ENCODE data around the gene CCDC73. TPM values are rescaled to one million over a fixed set of nuclear protein-coding genes. Genes with fewer than 3 reads are reported as not detected.

Gene CCDC73
- total and polyA plus RNA-seq, 4 donors: 0.02 to 0.50 (median 0.33) TPM

GRCh38 chr11:32830796-32831195 is 36.3 kb upstream of the CCDC73 start (continued):
- no peak for TF ChIP-seq CTCF (IDR thresholded peaks at IDR 0.05; ENCODE audit: low read depth, low read length, missing input control)
- no peak for TF ChIP-seq HNF4A (conservative IDR thresholded peaks at IDR 0.05)

- peak; percentile 49 for DNase-seq (ENCODE audit: low spot score)
- TF ChIP-seq JUND (IDR thresholded peaks at IDR 0.05) (peak in 1 of 2 donors; percentile 42), TAF1 (conservative IDR thresholded peaks at IDR 0.05) (peak; percentile 17), SP1 (IDR thresholded peaks at IDR 0.05) (peak; percentile 58), RAD21 (IDR thresholded peaks at IDR 0.05) (peak; percentile 9 to 17), NR2F2 (IDR thresholded peaks at IDR 0.05) (no peak), HNF4G (IDR thresholded peaks at IDR 0.05) (peak; percentile 58), FOXA1 (IDR thresholded peaks at IDR 0.05) (peak; percentile 55), FOXA2 (IDR thresholded peaks at IDR 0.05) (peak; percentile 42), YY1 (IDR thresholded peaks at IDR 0.05) (peak; percentile 62), HNF4A (conservative IDR thresholded peaks at IDR 0.05) (peak; percentile 84 to 90), GABPA (IDR thresholded peaks at IDR 0.05 in 1 of 2, conservative IDR thresholded peaks at IDR 0.05 in 1 of 2) (no peak), EGR1 (IDR thresholded peaks at IDR 0.05; ENCODE audit: low read depth in 2 of 2) (peak in 1 of 2 donors; percentile 44), RXRA (IDR thresholded peaks at IDR 0.05) (peak; percentile 53 to 70)
- TF ChIP-seq, protein P1, sequence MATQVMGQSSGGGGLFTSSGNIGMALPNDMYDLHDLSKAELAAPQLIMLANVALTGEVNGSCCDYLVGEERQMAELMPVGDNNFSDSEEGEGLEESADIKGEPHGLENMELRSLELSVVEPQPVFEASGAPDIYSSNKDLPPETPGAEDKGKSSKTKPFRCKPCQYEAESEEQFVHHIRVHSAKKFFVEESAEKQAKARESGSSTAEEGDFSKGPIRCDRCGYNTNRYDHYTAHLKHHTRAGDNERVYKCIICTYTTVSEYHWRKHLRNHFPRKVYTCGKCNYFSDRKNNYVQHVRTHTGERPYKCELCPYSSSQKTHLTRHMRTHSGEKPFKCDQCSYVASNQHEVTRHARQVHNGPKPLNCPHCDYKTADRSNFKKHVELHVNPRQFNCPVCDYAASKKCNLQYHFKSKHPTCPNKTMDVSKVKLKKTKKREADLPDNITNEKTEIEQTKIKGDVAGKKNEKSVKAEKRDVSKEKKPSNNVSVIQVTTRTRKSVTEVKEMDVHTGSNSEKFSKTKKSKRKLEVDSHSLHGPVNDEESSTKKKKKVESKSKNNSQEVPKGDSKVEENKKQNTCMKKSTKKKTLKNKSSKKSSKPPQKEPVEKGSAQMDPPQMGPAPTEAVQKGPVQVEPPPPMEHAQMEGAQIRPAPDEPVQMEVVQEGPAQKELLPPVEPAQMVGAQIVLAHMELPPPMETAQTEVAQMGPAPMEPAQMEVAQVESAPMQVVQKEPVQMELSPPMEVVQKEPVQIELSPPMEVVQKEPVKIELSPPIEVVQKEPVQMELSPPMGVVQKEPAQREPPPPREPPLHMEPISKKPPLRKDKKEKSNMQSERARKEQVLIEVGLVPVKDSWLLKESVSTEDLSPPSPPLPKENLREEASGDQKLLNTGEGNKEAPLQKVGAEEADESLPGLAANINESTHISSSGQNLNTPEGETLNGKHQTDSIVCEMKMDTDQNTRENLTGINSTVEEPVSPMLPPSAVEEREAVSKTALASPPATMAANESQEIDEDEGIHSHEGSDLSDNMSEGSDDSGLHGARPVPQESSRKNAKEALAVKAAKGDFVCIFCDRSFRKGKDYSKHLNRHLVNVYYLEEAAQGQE (IDR thresholded peaks at IDR 0.05): peak; percentile 44
- TF ChIP-seq, protein P2, sequence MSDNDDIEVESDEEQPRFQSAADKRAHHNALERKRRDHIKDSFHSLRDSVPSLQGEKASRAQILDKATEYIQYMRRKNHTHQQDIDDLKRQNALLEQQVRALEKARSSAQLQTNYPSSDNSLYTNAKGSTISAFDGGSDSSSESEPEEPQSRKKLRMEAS (IDR thresholded peaks at IDR 0.05): peak; percentile 69
- TF ChIP-seq, protein P3, sequence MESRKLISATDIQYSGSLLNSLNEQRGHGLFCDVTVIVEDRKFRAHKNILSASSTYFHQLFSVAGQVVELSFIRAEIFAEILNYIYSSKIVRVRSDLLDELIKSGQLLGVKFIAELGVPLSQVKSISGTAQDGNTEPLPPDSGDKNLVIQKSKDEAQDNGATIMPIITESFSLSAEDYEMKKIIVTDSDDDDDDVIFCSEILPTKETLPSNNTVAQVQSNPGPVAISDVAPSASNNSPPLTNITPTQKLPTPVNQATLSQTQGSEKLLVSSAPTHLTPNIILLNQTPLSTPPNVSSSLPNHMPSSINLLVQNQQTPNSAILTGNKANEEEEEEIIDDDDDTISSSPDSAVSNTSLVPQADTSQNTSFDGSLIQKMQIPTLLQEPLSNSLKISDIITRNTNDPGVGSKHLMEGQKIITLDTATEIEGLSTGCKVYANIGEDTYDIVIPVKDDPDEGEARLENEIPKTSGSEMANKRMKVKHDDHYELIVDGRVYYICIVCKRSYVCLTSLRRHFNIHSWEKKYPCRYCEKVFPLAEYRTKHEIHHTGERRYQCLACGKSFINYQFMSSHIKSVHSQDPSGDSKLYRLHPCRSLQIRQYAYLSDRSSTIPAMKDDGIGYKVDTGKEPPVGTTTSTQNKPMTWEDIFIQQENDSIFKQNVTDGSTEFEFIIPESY (IDR thresholded peaks at IDR 0.05): no peak
- H3K9ac ChIP-seq (ENCODE audit: low read depth in 1 of 2, low read length in 2 of 2): peak overlapping the region; percentile 71 to 91
These were observed 35.9 kb upstream of the CCDC73 start for GRCh38 chr11:32830413-32830738.

More at GRCh38 chr11:32830413-32830738, 35.9 kb upstream of the CCDC73 start:
- WGBS: 9% methylated on average over 6 of the region's 6 CpGs
- H3K36me3 ChIP-seq (ENCODE audit: control insufficient read depth in 4 of 4, insufficient read depth in 3 of 4, low read depth in 1 of 4, low read length in 3 of 4): peaks cover 0 to 6% (median 3%) of the 10 kb centered on the region in 4 donors
- peak overlapping the region; percentile 93 to 95 for H3K27ac ChIP-seq (ENCODE audit: low read depth in 1 of 2, low read length in 2 of 2)
- H3K4me3 ChIP-seq (ENCODE audit: low read depth in 1 of 3, low read length in 3 of 3): peak overlapping the region; percentile 45 to 93 (median 86)
- peaks cover 3 to 26% (median 11%) of the 10 kb centered on the region in 4 donors for H3K4me1 ChIP-seq (ENCODE audit: control insufficient read depth in 4 of 4, insufficient read depth in 4 of 4, low read length in 3 of 4)
- H3K9me3 ChIP-seq (ENCODE audit: control insufficient read depth in 4 of 4, low read length in 3 of 4): no peaks in the 10 kb centered on the region
- H3K27me3 ChIP-seq (ENCODE audit: control insufficient read depth in 4 of 4, insufficient read depth in 4 of 4, low read length in 3 of 4): no peaks in the 10 kb centered on the region
